ENCODE measurements around the gene SGPP2. TPM values are rescaled to one million over a fixed set of nuclear protein-coding genes. Genes with fewer than 3 reads are reported as not detected.

SGPP2 gene
- total RNA-seq, 1 experiment from 2014 or later = not detected

- ATAC-seq = no peak
- Histone ChIP-seq H3K79me2 (ENCODE audit: low read length) (no peaks in the 10 kb centered on the region), H4K20me1 (ENCODE audit: low read length) (no peaks in the 10 kb centered on the region), H3K27ac (ENCODE audit: low read length) (no peak overlapping the region), H3F3A (ENCODE audit: low read length, unreplicated experiment) (no peaks in the 10 kb centered on the region), H2AFZ (ENCODE audit: low read length) (no peak overlapping the region), H3K27me3 (ENCODE audit: low read length) (peaks cover 69% of the 10 kb centered on the region), H3K36me3 (ENCODE audit: low read depth, low read length) (no peaks in the 10 kb centered on the region), H3K4me1 (ENCODE audit: insufficient read depth, low read length) (no peaks in the 10 kb centered on the region), H3K4me3 (ENCODE audit: low read length) (no peak overlapping the region), H3K9ac (ENCODE audit: low read length) (no peak overlapping the region), H3K4me2 (ENCODE audit: low read length) (no peak overlapping the region), H3K9me2 (replicated peaks; ENCODE audit: low read length) (no peaks in the 10 kb centered on the region), H3K9me3 (ENCODE audit: low read length) (no peaks in the 10 kb centered on the region)
- BruUV-seq (replicated peaks) = no TSS peak
- ChIA-PET CTCF (no interaction called here), POLR2A (ENCODE audit: unreplicated experiment) (no interaction called here)
- no peak for DNase-seq
- TF ChIP-seq EZH2phosphoT487 (IDR thresholded peaks at IDR 0.05; ENCODE audit: borderline replicate concordance, low read length) = no peak
- TF ChIP-seq EZH2 (IDR thresholded peaks at IDR 0.05; ENCODE audit: low read length, unreplicated experiment) = no peak
- TF ChIP-seq CTCF (conservative IDR thresholded peaks at IDR 0.05; ENCODE audit: low read depth, low read length) = no peak
- intact Hi-C loops (cut with micrococcal nuclease) = no loop called here
Observed at GRCh38 chr2:222548992-222549391, 124.6 kb downstream of the SGPP2 start.

GRCh38 chr2:222554517-222554916 lies 130.2 kb downstream of the SGPP2 start:
- Histone ChIP-seq H3K36me3 (ENCODE audit: low read depth, low read length) (no peaks in the 10 kb centered on the region), H3F3A (ENCODE audit: low read length, unreplicated experiment) (no peaks in the 10 kb centered on the region), H3K79me2 (ENCODE audit: low read length) (no peaks in the 10 kb centered on the region), H3K9me2 (replicated peaks; ENCODE audit: low read length) (no peaks in the 10 kb centered on the region), H4K20me1 (ENCODE audit: low read length) (no peaks in the 10 kb centered on the region), H3K27ac (ENCODE audit: low read length) (no peak overlapping the region), H3K9me3 (ENCODE audit: low read length) (no peaks in the 10 kb centered on the region), H3K4me1 (ENCODE audit: insufficient read depth, low read length) (no peaks in the 10 kb centered on the region), H3K4me3 (ENCODE audit: low read length) (no peak overlapping the region), H2AFZ (ENCODE audit: low read length) (no peak overlapping the region), H3K27me3 (ENCODE audit: low read length) (peaks cover 29% of the 10 kb centered on the region), H3K9ac (ENCODE audit: low read length) (no peak overlapping the region), H3K4me2 (ENCODE audit: low read length) (no peak overlapping the region)
- POLR2A ChIA-PET (ENCODE audit: unreplicated experiment) = no interaction called here
- TF ChIP-seq CTCF (conservative IDR thresholded peaks at IDR 0.05; ENCODE audit: low read depth, low read length) (no peak), EZH2phosphoT487 (IDR thresholded peaks at IDR 0.05; ENCODE audit: borderline replicate concordance, low read length) (no peak), EZH2 (IDR thresholded peaks at IDR 0.05; ENCODE audit: low read length, unreplicated experiment) (no peak)
- intact Hi-C loops (cut with micrococcal nuclease) = no loop called here
- DNase-seq (no peak), ATAC-seq (no peak)
- CTCF ChIA-PET = no interaction called here
- no TSS peak for BruUV-seq (replicated peaks)

DNA sequence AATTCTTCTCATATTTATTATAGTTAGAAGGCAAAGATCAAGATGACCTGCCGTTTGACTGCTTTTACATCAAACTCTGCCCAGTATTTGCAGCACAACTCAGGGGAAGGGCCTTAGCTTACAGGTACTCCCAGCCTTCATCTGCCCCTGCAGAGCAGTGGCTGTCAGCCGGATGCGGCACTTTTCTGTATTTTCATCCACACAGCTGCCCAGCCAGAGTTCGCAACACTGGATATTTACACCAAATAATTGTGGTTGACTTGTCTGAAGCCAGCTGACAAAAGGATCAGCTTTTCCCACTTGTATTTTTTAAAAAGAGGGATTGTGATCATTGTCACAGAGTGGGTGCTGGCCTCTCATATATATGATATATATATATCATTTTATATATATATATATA lies 136.8 kb downstream of the SGPP2 start:
- ChIA-PET CTCF (interaction anchor here (1.2 kb wide), 1 partner anchor 243 kb away, joined by 5 read pairs; no protein-coding TSS in a partner anchor), POLR2A (ENCODE audit: unreplicated experiment) (no interaction called here)
- no peaks in the 10 kb centered on the region for H4K20me1 ChIP-seq (ENCODE audit: low read length)
- no peak overlapping the region for H2AFZ ChIP-seq (ENCODE audit: low read length)
- H3K9ac ChIP-seq (ENCODE audit: low read length) = no peak overlapping the region
- H3K27ac ChIP-seq (ENCODE audit: low read length) = no peak overlapping the region
- no peaks in the 10 kb centered on the region for H3K9me2 ChIP-seq (replicated peaks; ENCODE audit: low read length)
- intact Hi-C loops (cut with micrococcal nuclease) = no loop called here
- H3K36me3 ChIP-seq (ENCODE audit: low read depth, low read length) = no peaks in the 10 kb centered on the region; the same call in 1 of the 2 replicates
- H3K27me3 ChIP-seq (ENCODE audit: low read length) = no peaks in the 10 kb centered on the region
- no peaks in the 10 kb centered on the region for H3F3A ChIP-seq (ENCODE audit: low read length, unreplicated experiment)
- H3K4me1 ChIP-seq (ENCODE audit: insufficient read depth, low read length) = no peaks in the 10 kb centered on the region
- H3K4me3 ChIP-seq (ENCODE audit: low read length) = no peak overlapping the region
- H3K79me2 ChIP-seq (ENCODE audit: low read length) = no peaks in the 10 kb centered on the region
- TF ChIP-seq EZH2 (IDR thresholded peaks at IDR 0.05; ENCODE audit: low read length, unreplicated experiment) = no peak
- TF ChIP-seq EZH2phosphoT487 (IDR thresholded peaks at IDR 0.05; ENCODE audit: borderline replicate concordance, low read length) = no peak
- no peak for TF ChIP-seq CTCF (conservative IDR thresholded peaks at IDR 0.05; ENCODE audit: low read depth, low read length)
- no TSS peak for BruUV-seq (replicated peaks)
- H3K9me3 ChIP-seq (ENCODE audit: low read length) = no peaks in the 10 kb centered on the region
- DNase-seq (no peak), ATAC-seq (no peak)
- no peak overlapping the region for H3K4me2 ChIP-seq (ENCODE audit: low read length)

All from PC-3 (cell line).